ENCODE data around the gene C16orf82. TPM values are rescaled to one million over a fixed set of nuclear protein-coding genes. Genes with fewer than 3 reads are reported as not detected.

Gene C16orf82
- total RNA-seq, 2 donors from 2014 or later = not detected

DNA sequence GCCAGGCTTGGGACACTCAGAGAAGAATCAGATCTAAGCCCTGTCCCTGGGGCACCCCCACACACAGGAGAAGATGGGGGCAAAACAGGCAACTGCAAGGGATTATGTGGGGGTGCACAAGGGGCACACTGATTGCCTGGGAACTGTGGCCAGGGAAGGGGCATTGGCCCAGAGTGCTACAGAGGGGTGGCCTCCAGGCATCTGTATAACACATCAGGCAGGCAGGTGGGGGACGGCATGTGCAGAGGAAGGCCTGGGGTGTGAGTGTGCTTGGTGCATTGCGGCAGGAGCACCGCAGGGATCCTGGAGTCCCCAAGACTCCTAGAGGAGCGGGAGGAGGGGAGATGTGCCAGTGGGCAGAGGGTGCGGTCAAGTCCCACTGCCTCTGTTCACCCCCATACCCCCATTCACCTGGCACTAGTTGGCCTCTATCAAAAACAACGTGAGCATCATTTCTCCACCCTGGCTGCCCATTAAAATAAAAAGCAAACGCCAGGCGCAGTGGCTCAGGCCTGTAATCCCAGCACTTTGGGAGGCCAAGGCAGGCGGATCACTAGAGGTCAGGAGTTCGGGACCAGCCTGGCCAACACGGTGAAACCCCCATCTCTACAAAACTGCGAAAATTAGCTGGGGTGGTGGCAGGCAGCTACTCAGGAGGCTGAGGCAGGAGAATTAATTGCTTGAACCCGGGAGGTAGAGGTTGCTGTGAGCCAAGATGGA lies 41.5 kb downstream of the C16orf82 start:
- no peak overlapping the region for H3K4me3 ChIP-seq

DNA sequence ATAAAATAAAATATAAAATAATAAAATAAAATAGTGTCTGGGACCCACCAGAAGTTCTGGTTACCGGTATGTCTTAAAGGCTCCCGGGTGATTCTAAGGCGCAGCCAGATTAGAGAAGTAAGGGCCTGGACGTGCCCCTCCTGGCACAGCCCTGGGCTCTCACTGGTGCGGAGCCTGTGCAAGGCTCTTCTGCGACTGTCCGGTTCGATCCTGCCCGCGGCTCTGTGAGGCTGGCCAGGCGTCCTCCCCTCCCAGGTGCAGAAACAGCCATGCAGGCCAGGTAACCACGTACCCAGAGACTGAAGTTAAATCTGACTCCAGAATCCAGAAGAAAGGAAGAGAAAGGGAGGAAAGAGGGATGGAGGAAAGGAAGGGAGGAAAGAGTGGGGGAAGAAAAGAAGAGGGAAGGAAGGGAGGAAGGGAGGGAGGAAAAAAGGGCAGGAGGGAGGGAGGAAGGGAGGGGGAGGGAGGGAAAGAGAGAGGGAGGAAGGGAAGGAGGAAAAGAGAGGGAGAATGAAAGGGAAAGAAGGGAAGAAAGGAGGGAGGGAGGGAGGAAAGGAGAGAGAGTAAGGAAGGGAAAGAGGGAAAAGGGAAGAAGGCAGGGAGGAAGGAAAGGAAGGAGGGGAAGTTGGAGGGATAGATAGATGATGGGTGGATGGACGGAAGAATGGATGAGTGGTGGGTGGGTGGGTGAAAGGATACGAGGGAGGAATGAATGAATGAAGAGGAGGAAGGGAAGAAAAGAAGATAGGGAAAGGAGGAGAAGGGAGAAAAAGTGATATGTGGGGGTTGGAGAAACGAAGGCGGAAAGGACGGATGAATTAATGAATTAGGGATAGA lies 42.3 kb downstream of the C16orf82 start:
- H3K27ac ChIP-seq = no peak overlapping the region
- H3K4me1 ChIP-seq = peaks cover 8% of the 10 kb centered on the region
- ATAC-seq = no peak
- H3K36me3 ChIP-seq (replicated peaks in 1 of 2; ENCODE audit: insufficient read depth in 1 of 2, low read depth in 2 of 2) = no peaks in the 10 kb centered on the region
- intact Hi-C loops (cut with DNase I) = no loop called here
- no peak overlapping the region for H3K4me3 ChIP-seq
- peaks cover 0 to 4% of the 10 kb centered on the region in 2 donors for H3K27me3 ChIP-seq
- DNase-seq = no peak
- no peaks in the 10 kb centered on the region for H3K9me3 ChIP-seq
- WGBS, 2 donors = 52 to 53% methylated on average over 17 of the region's 17 CpGs
- TF ChIP-seq, protein P1, sequence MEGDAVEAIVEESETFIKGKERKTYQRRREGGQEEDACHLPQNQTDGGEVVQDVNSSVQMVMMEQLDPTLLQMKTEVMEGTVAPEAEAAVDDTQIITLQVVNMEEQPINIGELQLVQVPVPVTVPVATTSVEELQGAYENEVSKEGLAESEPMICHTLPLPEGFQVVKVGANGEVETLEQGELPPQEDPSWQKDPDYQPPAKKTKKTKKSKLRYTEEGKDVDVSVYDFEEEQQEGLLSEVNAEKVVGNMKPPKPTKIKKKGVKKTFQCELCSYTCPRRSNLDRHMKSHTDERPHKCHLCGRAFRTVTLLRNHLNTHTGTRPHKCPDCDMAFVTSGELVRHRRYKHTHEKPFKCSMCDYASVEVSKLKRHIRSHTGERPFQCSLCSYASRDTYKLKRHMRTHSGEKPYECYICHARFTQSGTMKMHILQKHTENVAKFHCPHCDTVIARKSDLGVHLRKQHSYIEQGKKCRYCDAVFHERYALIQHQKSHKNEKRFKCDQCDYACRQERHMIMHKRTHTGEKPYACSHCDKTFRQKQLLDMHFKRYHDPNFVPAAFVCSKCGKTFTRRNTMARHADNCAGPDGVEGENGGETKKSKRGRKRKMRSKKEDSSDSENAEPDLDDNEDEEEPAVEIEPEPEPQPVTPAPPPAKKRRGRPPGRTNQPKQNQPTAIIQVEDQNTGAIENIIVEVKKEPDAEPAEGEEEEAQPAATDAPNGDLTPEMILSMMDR (IDR thresholded peaks at IDR 0.05) = no peak
- no peak for TF ChIP-seq POLR2A (IDR thresholded peaks at IDR 0.05)

More for the DNA sequence above, 41.5 kb downstream of the C16orf82 start:
- DNase-seq = no peak
- Histone ChIP-seq H3K36me3 (replicated peaks in 1 of 2; ENCODE audit: insufficient read depth in 1 of 2, low read depth in 2 of 2) (no peaks in the 10 kb centered on the region), H3K9me3 (no peaks in the 10 kb centered on the region), H3K27ac (no peak overlapping the region), H3K4me1 (peaks cover 8% of the 10 kb centered on the region), H3K27me3 (peaks cover 0 to 4% of the 10 kb centered on the region in 2 donors)
- TF ChIP-seq, protein P1 (IDR thresholded peaks at IDR 0.05) = no peak
- no peak for TF ChIP-seq POLR2A (IDR thresholded peaks at IDR 0.05)
- intact Hi-C loops (cut with DNase I) = no loop called here
- ATAC-seq = no peak
- 66 to 77% methylated on average over 13 of the region's 13 CpGs for WGBS, 2 donors

DNA sequence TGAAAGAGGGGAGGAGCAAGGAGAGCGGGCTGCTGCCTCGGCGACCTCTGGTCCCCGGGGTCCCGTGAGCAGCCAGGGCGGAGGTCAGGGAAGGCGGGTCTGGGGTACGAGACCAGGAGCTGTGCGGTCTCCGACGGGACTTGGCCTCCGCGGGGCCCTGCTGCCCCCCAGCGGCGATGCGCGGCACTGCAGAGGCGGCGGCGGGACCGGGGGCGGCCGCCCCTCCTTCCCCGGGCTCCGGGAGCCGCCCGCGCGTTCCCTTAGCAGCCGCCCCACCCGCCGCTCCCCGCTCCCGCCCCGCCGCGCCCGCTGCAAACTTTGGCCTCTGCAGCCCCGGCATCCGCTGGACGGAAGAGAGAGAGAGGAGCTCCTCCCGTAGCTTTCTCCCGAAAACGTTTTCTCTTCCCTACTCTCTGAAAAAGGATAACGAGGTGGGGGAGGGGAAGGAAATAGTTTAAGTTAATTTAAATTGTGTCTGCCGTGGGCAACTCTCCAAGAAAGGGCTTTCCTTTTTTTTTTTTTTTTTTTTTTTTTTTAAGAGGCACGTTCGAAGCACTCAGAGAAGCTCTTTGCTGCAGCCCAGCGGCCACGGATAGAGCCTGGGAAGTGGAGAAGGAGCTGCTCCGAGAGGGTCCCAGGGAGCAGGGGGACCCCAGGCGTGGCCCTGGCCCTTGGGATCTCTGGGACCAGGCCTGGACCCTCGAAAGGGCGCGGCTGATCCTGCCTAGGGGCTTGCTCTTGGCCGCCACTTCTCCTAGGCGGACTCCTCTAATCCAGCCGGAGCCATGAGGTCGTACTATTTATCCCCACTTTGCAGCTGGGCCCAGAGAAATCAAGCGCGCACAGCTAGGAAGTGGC lies 43.2 kb downstream of the C16orf82 start:
- Histone ChIP-seq H3K27me3 (peaks cover 0 to 4% of the 10 kb centered on the region in 2 donors), H3K4me1 (peaks cover 8% of the 10 kb centered on the region), H3K4me3 (no peak overlapping the region), H3K27ac (no peak overlapping the region), H3K36me3 (replicated peaks in 1 of 2; ENCODE audit: insufficient read depth in 1 of 2, low read depth in 2 of 2) (no peaks in the 10 kb centered on the region), H3K9me3 (no peaks in the 10 kb centered on the region)
- ATAC-seq (peak; percentile 70), DNase-seq (peak; percentile 44 to 63 (median 55))
- TF ChIP-seq POLR2A (IDR thresholded peaks at IDR 0.05) = no peak
- TF ChIP-seq, protein P1 (IDR thresholded peaks at IDR 0.05) = peak; percentile 52 to 98 (median 71)
- intact Hi-C loops (cut with DNase I) = loop anchor here (10.0 kb wide), 1 partner anchor 1265 kb away; no protein-coding TSS in a partner anchor
- 6 to 7% methylated on average over 36 to 59 of the region's 61 CpGs for WGBS, 2 donors

DNA sequence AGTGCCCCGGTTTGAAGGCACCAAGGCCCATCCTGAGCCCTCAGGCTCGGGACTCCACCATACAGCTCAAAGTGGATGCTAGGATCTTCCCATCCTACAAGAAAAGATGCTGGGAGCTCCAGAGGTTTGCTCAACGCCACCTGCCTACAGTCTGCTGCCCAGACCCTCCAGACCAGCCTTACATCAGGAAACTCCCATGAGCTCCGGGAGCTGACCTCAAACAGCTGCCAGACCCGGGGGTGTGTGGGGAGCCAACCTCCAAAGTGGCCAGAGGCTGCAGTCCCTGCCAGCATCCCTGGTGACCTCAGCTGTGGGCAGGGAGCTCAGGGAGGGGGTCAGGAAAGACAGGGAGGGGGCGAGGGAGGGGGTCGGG lies 43.8 kb downstream of the C16orf82 start:
- TF ChIP-seq, protein P1 (IDR thresholded peaks at IDR 0.05) = no peak
- no peak for TF ChIP-seq POLR2A (IDR thresholded peaks at IDR 0.05)
- Histone ChIP-seq H3K9me3 (no peaks in the 10 kb centered on the region), H3K27me3 (peaks cover 0 to 4% of the 10 kb centered on the region in 2 donors), H3K4me3 (no peak overlapping the region), H3K4me1 (peaks cover 8% of the 10 kb centered on the region), H3K36me3 (replicated peaks in 1 of 2; ENCODE audit: insufficient read depth in 1 of 2, low read depth in 2 of 2) (no peaks in the 10 kb centered on the region), H3K27ac (no peak overlapping the region)
- ATAC-seq = no peak
- 33 to 39% methylated on average over 5 to 7 of the region's 7 CpGs for WGBS, 2 donors
- DNase-seq = no peak
- intact Hi-C loops (cut with DNase I) = loop anchor here (10.0 kb wide), 1 partner anchor 1266 kb away; no protein-coding TSS in a partner anchor
